ENCODE measurements around the gene JUNB.
A peak's percentile ranks its signal among the peaks of the same experiment; 100 is the strongest.

Gene JUNB

GRCh38 chr19:12834566-12834943, 43.3 kb downstream of the JUNB start, which contains the start of gene RTBDN:
Gene RTBDN (minus strand): TSS chr19:12834579. CDS start chr19:12829979, 4,600 bp downstream.
- DNase-seq = no peak
- Mint-ChIP-seq H3K36me3 (ENCODE audit: low read depth) (no peaks in the 10 kb centered on the region), H3K27me3 (ENCODE audit: low read depth, poor library complexity) (peaks cover 94% of the 10 kb centered on the region), H3K4me3 (peak within 1 kb of the TSS; percentile 62), H3K4me1 (peaks cover 27% of the 10 kb centered on the region), H3K27ac (no peak within 1 kb of the TSS), H3K9me3 (no peaks in the 10 kb centered on the region)
- TF ChIP-seq CTCF (IDR thresholded peaks at IDR 0.05) = no peak

- no peak overlapping the region for H3K27ac Mint-ChIP-seq
These were observed 43.9 kb downstream of the JUNB start for GRCh38 chr19:12834976-12835757.

GRCh38 chr19:12836529-12836863, 45.2 kb downstream of the JUNB start:
- peak overlapping the region; percentile 60 for H3K4me3 Mint-ChIP-seq
- peaks cover 44% of the 10 kb centered on the region for H3K4me1 Mint-ChIP-seq
- H3K9me3 Mint-ChIP-seq = no peaks in the 10 kb centered on the region
- TF ChIP-seq CTCF (IDR thresholded peaks at IDR 0.05) = no peak
- no peak overlapping the region for H3K27ac Mint-ChIP-seq
- no peak for DNase-seq
- peaks cover 84% of the 10 kb centered on the region for H3K27me3 Mint-ChIP-seq (ENCODE audit: low read depth, poor library complexity)
- H3K36me3 Mint-ChIP-seq (ENCODE audit: low read depth) = no peaks in the 10 kb centered on the region

More at GRCh38 chr19:12834976-12835757, 43.9 kb downstream of the JUNB start:
- Mint-ChIP-seq H3K36me3 (ENCODE audit: low read depth) (no peaks in the 10 kb centered on the region), H3K4me1 (peaks cover 31% of the 10 kb centered on the region), H3K4me3 (peak overlapping the region; percentile 62), H3K27me3 (ENCODE audit: low read depth, poor library complexity) (peaks cover 94% of the 10 kb centered on the region), H3K9me3 (no peaks in the 10 kb centered on the region)
- no peak for TF ChIP-seq CTCF (IDR thresholded peaks at IDR 0.05)
- DNase-seq = peak; percentile 59

- Mint-ChIP-seq H3K27me3 (ENCODE audit: low read depth, poor library complexity) (peaks cover 79% of the 10 kb centered on the region), H3K27ac (no peak overlapping the region), H3K4me3 (peak overlapping the region; percentile 54), H3K4me1 (peaks cover 52% of the 10 kb centered on the region), H3K36me3 (ENCODE audit: low read depth) (no peaks in the 10 kb centered on the region), H3K9me3 (no peaks in the 10 kb centered on the region)
- TF ChIP-seq CTCF (IDR thresholded peaks at IDR 0.05) = no peak
- DNase-seq = no peak
These were observed 45.9 kb downstream of the JUNB start for GRCh38 chr19:12837225-12837624.

- peak; percentile 81 for DNase-seq
- Mint-ChIP-seq H3K4me3 (peak within 1 kb of the TSS; percentile 87), H3K36me3 (ENCODE audit: low read depth) (no peaks in the 10 kb centered on the region), H3K4me1 (peaks cover 51% of the 10 kb centered on the region), H3K9me3 (no peaks in the 10 kb centered on the region), H3K27ac (no peak within 1 kb of the TSS), H3K27me3 (ENCODE audit: low read depth, poor library complexity) (peaks cover 68% of the 10 kb centered on the region)
- peak; percentile 33 for TF ChIP-seq CTCF (IDR thresholded peaks at IDR 0.05)
These were observed 47.0 kb downstream of the JUNB start, which contains the start of gene MAST1 for GRCh38 chr19:12838182-12838885. Gene MAST1 (plus strand): TSS chr19:12838515. CDS start chr19:12838573, 58 bp downstream.
